Measurements from ENCODE around the gene PRDM16.

The PRDM16 gene

DNA sequence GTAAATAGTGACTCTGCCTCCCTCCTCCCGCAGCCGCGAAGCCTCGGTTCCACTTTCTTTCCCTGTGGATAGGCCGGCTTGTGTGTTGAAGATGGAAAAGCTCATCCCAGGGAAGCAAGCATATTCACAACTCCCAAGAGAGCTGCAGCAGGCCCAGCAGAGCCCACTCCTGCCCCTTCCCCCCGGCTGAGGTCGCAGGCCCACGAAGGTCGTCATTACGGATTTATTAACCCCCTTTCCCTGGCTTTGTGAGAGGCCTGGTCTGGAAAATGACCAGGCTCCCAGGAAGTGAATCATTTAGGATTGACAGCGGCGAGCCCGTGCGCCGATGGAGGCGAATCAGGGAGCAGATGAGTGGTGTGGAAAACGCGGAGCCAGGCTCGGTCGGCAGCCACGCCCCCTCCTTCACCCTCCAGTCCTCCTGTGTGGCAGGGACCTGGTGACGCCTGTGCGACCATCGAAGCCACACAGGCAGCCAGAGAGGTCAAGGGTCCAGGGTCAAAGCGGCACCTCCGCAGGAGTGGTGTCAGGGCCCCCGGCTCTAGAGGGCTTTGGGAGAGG, 93.4 kb downstream of the PRDM16 start:
- TF ChIP-seq ZNF70 (CRISPR knock-in tag; IDR thresholded peaks at IDR 0.05) (no peak), ISL1 (CRISPR knock-in tag; IDR thresholded peaks at IDR 0.05) (no peak), BACH2 (CRISPR knock-in tag; IDR thresholded peaks at IDR 0.05; ENCODE audit: borderline replicate concordance) (no peak), TOX (CRISPR knock-in tag; IDR thresholded peaks at IDR 0.05; ENCODE audit: borderline replicate concordance) (no peak)
- TF ChIP-seq, protein P1, sequence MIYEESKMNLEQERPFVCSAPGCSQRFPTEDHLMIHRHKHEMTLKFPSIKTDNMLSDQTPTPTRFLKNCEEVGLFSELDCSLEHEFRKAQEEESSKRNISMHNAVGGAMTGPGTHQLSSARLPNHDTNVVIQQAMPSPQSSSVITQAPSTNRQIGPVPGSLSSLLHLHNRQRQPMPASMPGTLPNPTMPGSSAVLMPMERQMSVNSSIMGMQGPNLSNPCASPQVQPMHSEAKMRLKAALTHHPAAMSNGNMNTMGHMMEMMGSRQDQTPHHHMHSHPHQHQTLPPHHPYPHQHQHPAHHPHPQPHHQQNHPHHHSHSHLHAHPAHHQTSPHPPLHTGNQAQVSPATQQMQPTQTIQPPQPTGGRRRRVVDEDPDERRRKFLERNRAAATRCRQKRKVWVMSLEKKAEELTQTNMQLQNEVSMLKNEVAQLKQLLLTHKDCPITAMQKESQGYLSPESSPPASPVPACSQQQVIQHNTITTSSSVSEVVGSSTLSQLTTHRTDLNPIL (CRISPR knock-in tag; IDR thresholded peaks at IDR 0.05; ENCODE audit: low read depth), result no peak
- TF ChIP-seq, protein P2, sequence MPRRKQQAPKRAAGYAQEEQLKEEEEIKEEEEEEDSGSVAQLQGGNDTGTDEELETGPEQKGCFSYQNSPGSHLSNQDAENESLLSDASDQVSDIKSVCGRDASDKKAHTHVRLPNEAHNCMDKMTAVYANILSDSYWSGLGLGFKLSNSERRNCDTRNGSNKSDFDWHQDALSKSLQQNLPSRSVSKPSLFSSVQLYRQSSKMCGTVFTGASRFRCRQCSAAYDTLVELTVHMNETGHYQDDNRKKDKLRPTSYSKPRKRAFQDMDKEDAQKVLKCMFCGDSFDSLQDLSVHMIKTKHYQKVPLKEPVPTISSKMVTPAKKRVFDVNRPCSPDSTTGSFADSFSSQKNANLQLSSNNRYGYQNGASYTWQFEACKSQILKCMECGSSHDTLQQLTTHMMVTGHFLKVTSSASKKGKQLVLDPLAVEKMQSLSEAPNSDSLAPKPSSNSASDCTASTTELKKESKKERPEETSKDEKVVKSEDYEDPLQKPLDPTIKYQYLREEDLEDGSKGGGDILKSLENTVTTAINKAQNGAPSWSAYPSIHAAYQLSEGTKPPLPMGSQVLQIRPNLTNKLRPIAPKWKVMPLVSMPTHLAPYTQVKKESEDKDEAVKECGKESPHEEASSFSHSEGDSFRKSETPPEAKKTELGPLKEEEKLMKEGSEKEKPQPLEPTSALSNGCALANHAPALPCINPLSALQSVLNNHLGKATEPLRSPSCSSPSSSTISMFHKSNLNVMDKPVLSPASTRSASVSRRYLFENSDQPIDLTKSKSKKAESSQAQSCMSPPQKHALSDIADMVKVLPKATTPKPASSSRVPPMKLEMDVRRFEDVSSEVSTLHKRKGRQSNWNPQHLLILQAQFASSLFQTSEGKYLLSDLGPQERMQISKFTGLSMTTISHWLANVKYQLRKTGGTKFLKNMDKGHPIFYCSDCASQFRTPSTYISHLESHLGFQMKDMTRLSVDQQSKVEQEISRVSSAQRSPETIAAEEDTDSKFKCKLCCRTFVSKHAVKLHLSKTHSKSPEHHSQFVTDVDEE (CRISPR knock-in tag; IDR thresholded peaks at IDR 0.05), result no peak
- no peak for ATAC-seq

DNA sequence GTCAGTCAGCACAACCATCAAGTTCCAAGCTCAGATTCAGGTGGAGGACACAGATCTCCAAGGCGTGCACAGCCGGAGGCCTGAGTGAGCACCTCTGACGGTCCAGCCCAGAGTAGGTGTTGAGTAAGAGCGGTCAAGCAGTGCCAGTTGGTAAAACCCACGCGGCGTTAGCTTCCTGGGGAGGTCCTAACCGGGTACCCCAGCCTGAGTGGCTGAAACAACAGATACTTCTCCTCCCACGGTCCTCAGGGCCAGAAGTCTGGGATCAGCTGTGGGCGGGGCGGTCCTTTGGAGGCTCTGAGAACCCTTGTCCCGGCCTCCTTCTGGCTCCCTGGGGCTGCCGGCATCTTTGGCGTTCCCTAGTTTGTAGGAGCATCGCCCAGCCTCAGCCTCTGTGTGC, 94.4 kb downstream of the PRDM16 start:
- ATAC-seq, result no peak
- TF ChIP-seq GLIS3 (CRISPR knock-in tag; IDR thresholded peaks at IDR 0.05), result no peak
- TF ChIP-seq CSDC2 (CRISPR knock-in tag; IDR thresholded peaks at IDR 0.05), result no peak
- TF ChIP-seq ZFP3 (CRISPR knock-in tag; IDR thresholded peaks at IDR 0.05), result no peak
- TF ChIP-seq, protein P3, sequence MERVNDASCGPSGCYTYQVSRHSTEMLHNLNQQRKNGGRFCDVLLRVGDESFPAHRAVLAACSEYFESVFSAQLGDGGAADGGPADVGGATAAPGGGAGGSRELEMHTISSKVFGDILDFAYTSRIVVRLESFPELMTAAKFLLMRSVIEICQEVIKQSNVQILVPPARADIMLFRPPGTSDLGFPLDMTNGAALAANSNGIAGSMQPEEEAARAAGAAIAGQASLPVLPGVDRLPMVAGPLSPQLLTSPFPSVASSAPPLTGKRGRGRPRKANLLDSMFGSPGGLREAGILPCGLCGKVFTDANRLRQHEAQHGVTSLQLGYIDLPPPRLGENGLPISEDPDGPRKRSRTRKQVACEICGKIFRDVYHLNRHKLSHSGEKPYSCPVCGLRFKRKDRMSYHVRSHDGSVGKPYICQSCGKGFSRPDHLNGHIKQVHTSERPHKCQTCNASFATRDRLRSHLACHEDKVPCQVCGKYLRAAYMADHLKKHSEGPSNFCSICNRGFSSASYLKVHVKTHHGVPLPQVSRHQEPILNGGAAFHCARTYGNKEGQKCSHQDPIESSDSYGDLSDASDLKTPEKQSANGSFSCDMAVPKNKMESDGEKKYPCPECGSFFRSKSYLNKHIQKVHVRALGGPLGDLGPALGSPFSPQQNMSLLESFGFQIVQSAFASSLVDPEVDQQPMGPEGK (CRISPR knock-in tag; IDR thresholded peaks at IDR 0.05; ENCODE audit: borderline replicate concordance), result no peak
- TF ChIP-seq ISL1 (CRISPR knock-in tag; IDR thresholded peaks at IDR 0.05), result no peak
- TF ChIP-seq BACH2 (CRISPR knock-in tag; IDR thresholded peaks at IDR 0.05; ENCODE audit: borderline replicate concordance), result no peak
- TF ChIP-seq ZNF565 (CRISPR knock-in tag; conservative IDR thresholded peaks at IDR 0.05; ENCODE audit: low read depth), result no peak
- TF ChIP-seq, protein P4, sequence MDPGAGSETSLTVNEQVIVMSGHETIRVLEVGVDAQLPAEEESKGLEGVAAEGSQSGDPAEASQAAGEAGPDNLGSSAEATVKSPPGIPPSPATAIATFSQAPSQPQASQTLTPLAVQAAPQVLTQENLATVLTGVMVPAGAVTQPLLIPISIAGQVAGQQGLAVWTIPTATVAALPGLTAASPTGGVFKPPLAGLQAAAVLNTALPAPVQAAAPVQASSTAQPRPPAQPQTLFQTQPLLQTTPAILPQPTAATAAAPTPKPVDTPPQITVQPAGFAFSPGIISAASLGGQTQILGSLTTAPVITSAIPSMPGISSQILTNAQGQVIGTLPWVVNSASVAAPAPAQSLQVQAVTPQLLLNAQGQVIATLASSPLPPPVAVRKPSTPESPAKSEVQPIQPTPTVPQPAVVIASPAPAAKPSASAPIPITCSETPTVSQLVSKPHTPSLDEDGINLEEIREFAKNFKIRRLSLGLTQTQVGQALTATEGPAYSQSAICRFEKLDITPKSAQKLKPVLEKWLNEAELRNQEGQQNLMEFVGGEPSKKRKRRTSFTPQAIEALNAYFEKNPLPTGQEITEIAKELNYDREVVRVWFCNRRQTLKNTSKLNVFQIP (CRISPR knock-in tag; IDR thresholded peaks at IDR 0.05; ENCODE audit: borderline replicate concordance, low read depth), result no peak
- TF ChIP-seq RARB (CRISPR knock-in tag; IDR thresholded peaks at IDR 0.05), result no peak

DNA sequence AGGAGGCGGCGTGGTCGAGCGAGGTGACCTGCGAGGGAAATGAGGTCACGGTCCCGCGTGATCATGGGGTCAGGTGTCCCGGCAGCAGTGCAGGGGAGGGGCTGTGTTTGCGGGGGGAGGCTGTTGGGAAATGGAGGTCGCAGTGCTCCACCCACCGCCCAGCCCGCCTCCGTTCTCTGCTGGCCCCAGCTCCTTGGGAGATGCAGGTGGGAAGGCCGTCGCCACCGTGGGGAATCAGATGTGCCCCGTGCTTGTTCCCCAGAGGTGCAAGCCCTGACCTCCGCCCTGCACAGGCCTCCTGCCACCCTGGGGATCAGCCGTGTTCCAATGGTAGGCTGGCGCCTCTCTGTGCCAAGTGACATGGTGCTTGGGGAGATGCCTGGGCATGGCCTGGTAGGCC, 95.7 kb downstream of the PRDM16 start:
- no peak for ATAC-seq
- TF ChIP-seq, protein P3 (CRISPR knock-in tag; IDR thresholded peaks at IDR 0.05; ENCODE audit: borderline replicate concordance), result no peak
- TF ChIP-seq, protein P2 (CRISPR knock-in tag; IDR thresholded peaks at IDR 0.05), result no peak
- TF ChIP-seq, protein P1 (CRISPR knock-in tag; IDR thresholded peaks at IDR 0.05; ENCODE audit: low read depth), result no peak
- no peak for TF ChIP-seq ESRRG (CRISPR knock-in tag; IDR thresholded peaks at IDR 0.05)
- TF ChIP-seq, protein P5, sequence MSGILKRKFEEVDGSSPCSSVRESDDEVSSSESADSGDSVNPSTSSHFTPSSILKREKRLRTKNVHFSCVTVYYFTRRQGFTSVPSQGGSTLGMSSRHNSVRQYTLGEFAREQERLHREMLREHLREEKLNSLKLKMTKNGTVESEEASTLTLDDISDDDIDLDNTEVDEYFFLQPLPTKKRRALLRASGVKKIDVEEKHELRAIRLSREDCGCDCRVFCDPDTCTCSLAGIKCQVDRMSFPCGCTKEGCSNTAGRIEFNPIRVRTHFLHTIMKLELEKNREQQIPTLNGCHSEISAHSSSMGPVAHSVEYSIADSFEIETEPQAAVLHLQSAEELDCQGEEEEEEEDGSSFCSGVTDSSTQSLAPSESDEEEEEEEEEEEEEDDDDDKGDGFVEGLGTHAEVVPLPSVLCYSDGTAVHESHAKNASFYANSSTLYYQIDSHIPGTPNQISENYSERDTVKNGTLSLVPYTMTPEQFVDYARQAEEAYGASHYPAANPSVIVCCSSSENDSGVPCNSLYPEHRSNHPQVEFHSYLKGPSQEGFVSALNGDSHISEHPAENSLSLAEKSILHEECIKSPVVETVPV (CRISPR knock-in tag; IDR thresholded peaks at IDR 0.05), result no peak
- TF ChIP-seq TCF4 (CRISPR knock-in tag; IDR thresholded peaks at IDR 0.05; ENCODE audit: borderline replicate concordance), result no peak
- TF ChIP-seq TOX (CRISPR knock-in tag; IDR thresholded peaks at IDR 0.05; ENCODE audit: borderline replicate concordance), result no peak
- TF ChIP-seq, protein P4 (CRISPR knock-in tag; IDR thresholded peaks at IDR 0.05; ENCODE audit: borderline replicate concordance, low read depth), result no peak
- no peak for TF ChIP-seq BACH2 (CRISPR knock-in tag; IDR thresholded peaks at IDR 0.05; ENCODE audit: borderline replicate concordance)
- TF ChIP-seq ISL1 (CRISPR knock-in tag; IDR thresholded peaks at IDR 0.05), result no peak
- TF ChIP-seq PPARA (CRISPR knock-in tag; IDR thresholded peaks at IDR 0.05; ENCODE audit: borderline replicate concordance), result no peak
- no peak for TF ChIP-seq ZFP3 (CRISPR knock-in tag; IDR thresholded peaks at IDR 0.05)
- no peak for TF ChIP-seq GLIS3 (CRISPR knock-in tag; IDR thresholded peaks at IDR 0.05)
- no peak for TF ChIP-seq ZNF70 (CRISPR knock-in tag; IDR thresholded peaks at IDR 0.05)
